22Rv1 (cell line): ENCODE measurements around the gene B9D1.

Experiments used
- H3K27ac ChIP-seq: fragments of 450-650 bp; 2 replicates; pipeline ENCODE4 v1.5.1; 2017
- ZFX ChIP-seq: fragments of 450-650 bp; IDR thresholded peaks from 2 replicates; pipeline ENCODE4 v1.6.1; 2017; ENCODE audit warnings: antibody characterized with exemption, borderline replicate concordance
- TF ChIP-seq, protein P1 (sequence below): fragments of 450-650 bp; IDR thresholded peaks from 2 replicates; pipeline ENCODE4 v1.5.1; 2017; ENCODE audit warnings: mild to moderate bottlenecking

The B9D1 gene

DNA sequence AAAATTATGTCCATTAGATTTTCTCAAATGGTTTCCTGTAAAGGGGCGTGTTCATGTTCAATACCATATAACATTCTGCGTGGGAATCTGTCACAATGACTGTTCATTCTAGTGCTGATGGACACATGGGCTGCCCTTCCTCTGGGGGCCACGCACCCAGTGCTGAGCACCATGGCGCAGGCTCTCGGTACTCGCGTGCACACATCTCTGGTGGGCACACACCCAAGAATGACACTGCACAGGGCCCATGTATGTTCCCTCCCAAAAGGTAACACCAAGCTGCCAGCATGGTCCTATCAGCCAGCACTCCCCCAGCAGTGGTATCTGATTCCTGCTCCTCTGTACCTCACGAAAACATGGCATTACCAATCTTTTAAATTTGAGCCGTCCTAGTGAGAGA lies 13.7 kb downstream of the B9D1 start:
- no peak for TF ChIP-seq ZFX
- TF ChIP-seq, protein P1, sequence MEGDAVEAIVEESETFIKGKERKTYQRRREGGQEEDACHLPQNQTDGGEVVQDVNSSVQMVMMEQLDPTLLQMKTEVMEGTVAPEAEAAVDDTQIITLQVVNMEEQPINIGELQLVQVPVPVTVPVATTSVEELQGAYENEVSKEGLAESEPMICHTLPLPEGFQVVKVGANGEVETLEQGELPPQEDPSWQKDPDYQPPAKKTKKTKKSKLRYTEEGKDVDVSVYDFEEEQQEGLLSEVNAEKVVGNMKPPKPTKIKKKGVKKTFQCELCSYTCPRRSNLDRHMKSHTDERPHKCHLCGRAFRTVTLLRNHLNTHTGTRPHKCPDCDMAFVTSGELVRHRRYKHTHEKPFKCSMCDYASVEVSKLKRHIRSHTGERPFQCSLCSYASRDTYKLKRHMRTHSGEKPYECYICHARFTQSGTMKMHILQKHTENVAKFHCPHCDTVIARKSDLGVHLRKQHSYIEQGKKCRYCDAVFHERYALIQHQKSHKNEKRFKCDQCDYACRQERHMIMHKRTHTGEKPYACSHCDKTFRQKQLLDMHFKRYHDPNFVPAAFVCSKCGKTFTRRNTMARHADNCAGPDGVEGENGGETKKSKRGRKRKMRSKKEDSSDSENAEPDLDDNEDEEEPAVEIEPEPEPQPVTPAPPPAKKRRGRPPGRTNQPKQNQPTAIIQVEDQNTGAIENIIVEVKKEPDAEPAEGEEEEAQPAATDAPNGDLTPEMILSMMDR = no peak
- no peak overlapping the region for H3K27ac ChIP-seq

DNA sequence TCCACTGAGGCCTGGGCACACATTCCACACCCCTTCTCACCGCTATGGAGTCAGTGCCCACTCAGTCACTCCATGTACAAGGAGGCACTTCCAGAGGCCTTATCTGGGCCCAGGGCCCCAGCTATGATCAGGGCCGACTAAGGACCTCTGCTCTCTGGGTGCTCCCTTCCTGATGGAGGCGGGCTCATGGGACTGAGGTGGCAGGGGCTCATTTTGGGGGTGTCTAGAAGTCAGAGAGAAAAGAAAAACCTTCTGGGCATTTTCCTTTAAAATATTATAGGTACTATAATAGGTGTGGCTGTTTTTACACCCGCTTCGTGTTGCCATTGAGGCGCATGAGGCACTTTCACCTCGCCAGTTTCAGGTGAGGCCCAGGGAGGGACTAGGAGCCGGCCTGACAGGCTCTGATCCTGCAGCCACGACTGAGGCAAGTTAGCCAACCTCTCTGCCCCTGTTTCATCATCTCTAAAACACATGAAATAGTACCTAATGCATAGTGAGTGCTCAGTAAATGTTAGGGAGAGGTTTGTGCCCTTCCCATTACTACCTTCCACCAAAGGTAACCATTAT lies 14.4 kb downstream of the B9D1 start:
- H3K27ac ChIP-seq = no peak overlapping the region
- TF ChIP-seq, protein P1 = no peak
- no peak for TF ChIP-seq ZFX

DNA sequence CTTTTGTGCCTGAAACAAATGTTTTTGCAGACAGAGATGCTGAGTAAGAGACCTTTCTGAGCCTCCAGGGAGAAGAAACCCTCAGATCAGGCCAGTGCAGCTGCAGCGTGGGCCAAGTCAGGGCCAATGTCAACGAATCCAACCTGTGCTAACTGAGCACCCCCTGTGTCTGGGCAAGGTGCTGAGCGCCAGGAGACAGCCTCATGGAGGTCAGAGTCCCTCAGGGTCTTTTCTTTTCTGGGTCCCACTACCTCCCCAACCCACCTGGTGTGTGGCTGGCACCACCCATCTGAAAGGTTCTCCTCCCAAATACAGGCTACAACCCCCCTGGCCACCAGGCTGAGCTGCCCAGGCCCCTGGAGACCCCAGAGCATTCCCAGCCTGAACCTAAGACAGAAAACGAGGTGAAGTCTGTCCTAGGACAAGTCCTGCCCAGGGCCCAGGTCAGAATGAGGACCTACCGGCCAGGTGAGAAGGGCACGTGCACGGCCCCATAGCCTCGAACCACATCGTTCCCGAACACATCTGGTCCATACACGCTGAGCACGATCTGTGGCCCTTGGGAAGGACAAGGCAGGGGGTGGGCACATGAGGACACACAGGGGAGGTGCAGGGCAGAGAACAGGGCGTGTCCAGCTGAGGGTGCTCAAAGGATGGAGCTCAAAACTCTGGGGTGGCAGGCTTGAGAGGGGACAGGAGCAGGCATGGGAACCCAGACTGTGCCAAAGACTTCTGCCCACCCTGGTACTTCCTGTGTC lies 15.0 kb downstream of the B9D1 start:
- no peak for TF ChIP-seq ZFX
- TF ChIP-seq, protein P1 = no peak
- H3K27ac ChIP-seq = no peak overlapping the region

DNA sequence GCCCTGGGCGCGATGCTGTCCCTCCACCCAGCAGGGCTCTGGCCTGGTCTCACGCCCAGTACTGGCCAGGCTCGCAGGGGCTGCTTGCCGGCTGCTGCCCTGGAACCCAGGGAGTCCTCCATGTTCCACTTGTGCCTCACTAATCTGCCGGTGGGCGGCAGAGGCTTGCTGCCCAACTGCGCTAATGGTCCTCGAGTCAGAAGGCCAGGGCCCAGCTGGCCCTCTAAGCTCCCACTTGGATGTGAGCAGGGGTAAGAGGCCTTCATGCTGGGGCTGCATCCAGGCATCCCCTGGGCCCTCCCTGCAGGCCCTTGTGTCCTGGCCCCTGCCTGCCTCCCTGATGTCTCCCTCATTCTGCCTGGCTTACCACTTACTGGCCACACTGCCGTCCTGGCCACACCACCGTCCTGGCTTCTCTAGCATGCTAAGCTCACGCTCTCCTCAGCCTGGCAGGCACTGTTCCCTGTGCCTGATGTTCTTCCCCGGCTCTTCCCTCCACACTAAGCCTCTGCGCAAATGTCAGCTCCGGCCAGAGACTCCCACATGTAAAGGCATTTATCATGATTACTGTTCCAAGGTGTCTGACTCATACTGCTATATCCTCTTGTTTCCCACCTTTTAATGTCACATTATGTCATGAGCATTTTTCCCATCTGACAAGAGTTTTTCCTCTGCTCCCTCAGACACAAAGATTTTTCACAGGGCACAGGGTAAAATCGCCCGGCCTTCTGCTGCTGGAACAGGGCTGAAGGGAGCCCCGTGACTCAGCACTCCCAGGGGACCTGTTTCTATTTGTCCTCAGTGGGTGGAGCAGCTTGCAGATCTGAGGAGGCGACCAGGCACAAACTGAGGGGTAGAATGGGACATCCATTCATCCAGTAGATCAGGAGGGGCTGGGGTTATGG lies 15.9 kb downstream of the B9D1 start:
- H3K27ac ChIP-seq = no peak overlapping the region
- no peak for TF ChIP-seq ZFX
- TF ChIP-seq, protein P1 = no peak

DNA sequence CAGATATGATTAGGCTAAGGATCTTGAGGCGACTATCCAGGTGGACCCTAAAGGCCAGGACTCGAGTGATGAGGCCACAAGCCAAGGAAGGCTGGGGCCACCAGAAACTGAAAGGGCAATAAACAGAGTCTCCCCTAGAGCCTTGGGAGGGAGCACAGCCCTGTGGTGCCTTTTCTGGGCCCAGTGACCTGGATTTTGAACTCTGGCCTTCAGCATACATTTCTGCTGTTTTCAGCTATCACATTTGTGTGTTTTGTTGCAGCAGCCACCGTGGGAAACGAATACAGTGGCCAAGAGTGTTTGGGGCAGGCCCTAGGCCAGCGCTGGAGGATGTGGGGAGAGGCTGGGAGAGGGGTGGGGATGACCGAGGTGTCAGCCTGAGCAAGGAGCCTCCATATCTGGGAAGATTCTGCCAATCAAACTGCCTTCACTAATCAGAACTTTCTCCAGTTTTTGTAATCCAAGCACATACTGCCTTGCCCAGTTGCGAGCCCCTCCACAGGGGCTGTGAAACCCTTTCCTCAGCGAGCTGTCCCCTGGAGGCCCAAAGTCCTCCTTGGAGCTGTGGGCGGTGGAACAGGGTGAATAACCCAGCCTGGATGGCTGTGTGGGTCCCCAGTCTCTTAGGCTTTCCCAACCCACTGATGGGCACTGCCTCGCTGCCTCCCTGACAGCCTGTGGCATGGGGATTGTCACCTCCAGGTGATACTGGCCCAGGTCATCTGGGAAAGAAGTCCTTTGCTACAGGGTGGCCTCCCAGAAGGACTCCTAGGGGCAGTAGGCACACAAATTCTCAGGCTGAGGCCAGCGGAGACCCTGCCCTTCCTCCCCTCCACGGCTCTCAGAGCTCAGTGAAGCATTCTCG lies 16.8 kb downstream of the B9D1 start:
- no peak for TF ChIP-seq ZFX
- TF ChIP-seq, protein P1 = no peak
- H3K27ac ChIP-seq = no peak overlapping the region

DNA sequence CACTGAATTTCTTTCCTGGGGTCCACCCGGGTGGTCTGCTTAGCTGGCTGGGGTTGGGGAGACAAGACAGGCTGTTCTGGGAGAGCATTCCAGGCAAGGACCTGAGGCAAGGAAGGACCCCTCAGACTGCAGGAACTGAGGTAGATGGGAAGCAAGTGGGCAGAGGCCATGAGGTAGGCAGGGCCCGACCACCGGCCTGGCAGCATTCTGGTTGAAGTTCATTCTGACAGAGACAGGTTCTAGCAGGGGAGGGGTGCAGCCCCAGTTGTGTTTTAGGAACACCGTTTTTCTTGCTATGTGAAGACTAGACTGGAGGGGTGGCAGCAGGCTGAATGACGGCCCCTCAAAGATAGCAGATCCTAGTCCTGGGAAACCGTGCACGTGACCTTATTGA lies 17.5 kb downstream of the B9D1 start:
- no peak overlapping the region for H3K27ac ChIP-seq
- TF ChIP-seq ZFX = no peak
- TF ChIP-seq, protein P1 = no peak
